ENCODE data around the gene PCK2.
"Not testable (repeated sequence)": the region's sequence is repeated elsewhere in the genome, so short reads cannot be mapped to it uniquely, and the experiment has no call there.

PCK2 gene

DNA sequence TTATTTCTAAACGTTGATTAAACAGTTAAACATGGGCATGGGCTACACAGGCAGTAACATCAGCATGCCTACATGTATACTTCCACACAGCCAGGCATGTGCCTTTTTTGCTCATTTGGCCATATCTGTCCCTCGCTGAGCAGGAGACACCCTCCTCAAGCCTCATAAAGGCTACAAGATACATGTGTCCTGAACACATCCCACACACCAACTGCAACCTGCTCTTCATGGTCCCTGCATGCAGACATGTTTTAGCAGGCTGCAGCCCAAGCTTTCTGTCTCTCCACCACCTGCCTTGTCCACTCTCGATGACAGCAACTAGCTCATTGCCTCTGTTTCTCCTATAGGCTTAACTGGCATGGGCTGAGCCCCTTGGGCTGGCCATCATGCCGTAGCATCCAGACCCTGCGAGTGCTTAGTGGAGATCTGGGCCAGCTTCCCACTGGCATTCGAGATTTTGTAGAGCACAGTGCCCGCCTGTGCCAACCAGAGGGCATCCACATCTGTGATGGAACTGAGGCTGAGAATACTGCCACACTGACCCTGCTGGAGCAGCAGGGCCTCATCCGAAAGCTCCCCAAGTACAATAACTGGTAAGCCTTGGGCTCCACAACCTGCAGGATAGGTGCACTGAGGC is 2.6 kb downstream of the PCK2 start:
- Histone ChIP-seq H3K9me3 (ENCODE audit: control insufficient read depth, low read length) (no peaks in the 10 kb centered on the region), H3K27ac (ENCODE audit: insufficient read depth, low read depth, low read length, poor library complexity, severe bottlenecking) (no peak overlapping the region), H3K36me3 (ENCODE audit: control insufficient read depth, insufficient read depth, low read length) (no peaks in the 10 kb centered on the region), H3K4me3 (ENCODE audit: insufficient read depth, low read depth, low read length) (no peak overlapping the region), H3K4me1 (ENCODE audit: control insufficient read depth, insufficient read depth, low read length) (peaks cover 8% of the 10 kb centered on the region), H3K27me3 (ENCODE audit: control insufficient read depth, insufficient read depth, low read length, poor library complexity, severe bottlenecking) (peaks cover 3% of the 10 kb centered on the region)
- WGBS, 2 experiments = 94 to 97% methylated on average over 8 of the region's 8 CpGs

DNA sequence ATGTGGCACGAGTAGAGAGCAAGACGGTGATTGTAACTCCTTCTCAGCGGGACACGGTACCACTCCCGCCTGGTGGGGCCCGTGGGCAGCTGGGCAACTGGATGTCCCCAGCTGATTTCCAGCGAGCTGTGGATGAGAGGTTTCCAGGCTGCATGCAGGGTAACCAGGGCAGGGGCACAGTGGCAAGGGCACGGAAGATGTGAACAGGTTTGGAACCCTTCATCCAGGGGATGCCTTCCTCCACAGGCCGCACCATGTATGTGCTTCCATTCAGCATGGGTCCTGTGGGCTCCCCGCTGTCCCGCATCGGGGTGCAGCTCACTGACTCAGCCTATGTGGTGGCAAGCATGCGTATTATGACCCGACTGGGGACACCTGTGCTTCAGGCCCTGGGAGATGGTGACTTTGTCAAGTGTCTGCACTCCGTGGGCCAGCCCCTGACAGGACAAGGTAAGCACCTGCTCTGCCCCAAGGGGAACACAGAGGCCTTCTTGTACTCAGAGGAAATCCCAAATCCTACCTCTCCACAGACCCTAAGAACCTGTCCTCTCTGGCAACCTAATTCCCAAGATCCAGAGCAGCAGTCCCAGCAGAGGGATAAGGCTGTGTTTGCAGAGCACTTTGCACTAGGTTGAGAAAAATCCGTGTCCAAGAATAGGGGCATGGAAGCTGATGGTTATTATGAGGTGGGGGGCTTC is 4.3 kb downstream of the PCK2 start:
- Histone ChIP-seq H3K4me1 (ENCODE audit: control insufficient read depth, insufficient read depth, low read length) (peaks cover 8% of the 10 kb centered on the region), H3K36me3 (ENCODE audit: control insufficient read depth, insufficient read depth, low read length) (no peaks in the 10 kb centered on the region), H3K27ac (ENCODE audit: insufficient read depth, low read depth, low read length, poor library complexity, severe bottlenecking) (no peak overlapping the region), H3K27me3 (ENCODE audit: control insufficient read depth, insufficient read depth, low read length, poor library complexity, severe bottlenecking) (peaks cover 3% of the 10 kb centered on the region), H3K4me3 (ENCODE audit: insufficient read depth, low read depth, low read length) (no peak overlapping the region), H3K9me3 (ENCODE audit: control insufficient read depth, low read length) (no peaks in the 10 kb centered on the region)
- WGBS, 2 experiments = 95% methylated on average over 16 of the region's 16 CpGs

- Histone ChIP-seq H3K9me3 (ENCODE audit: control insufficient read depth, low read length) (no peaks in the 10 kb centered on the region), H3K36me3 (ENCODE audit: control insufficient read depth, insufficient read depth, low read length) (no peaks in the 10 kb centered on the region), H3K27ac (ENCODE audit: insufficient read depth, low read depth, low read length, poor library complexity, severe bottlenecking) (no peak overlapping the region), H3K4me3 (ENCODE audit: insufficient read depth, low read depth, low read length) (no peak overlapping the region), H3K4me1 (ENCODE audit: control insufficient read depth, insufficient read depth, low read length) (peaks cover 8% of the 10 kb centered on the region), H3K27me3 (ENCODE audit: control insufficient read depth, insufficient read depth, low read length, poor library complexity, severe bottlenecking) (peaks cover 3% of the 10 kb centered on the region)
- 90 to 92% methylated on average over 17 of the region's 17 CpGs for WGBS, 2 experiments
Measured at GRCh38 chr14:24098927-24099813, 5.1 kb downstream of the PCK2 start.

DNA sequence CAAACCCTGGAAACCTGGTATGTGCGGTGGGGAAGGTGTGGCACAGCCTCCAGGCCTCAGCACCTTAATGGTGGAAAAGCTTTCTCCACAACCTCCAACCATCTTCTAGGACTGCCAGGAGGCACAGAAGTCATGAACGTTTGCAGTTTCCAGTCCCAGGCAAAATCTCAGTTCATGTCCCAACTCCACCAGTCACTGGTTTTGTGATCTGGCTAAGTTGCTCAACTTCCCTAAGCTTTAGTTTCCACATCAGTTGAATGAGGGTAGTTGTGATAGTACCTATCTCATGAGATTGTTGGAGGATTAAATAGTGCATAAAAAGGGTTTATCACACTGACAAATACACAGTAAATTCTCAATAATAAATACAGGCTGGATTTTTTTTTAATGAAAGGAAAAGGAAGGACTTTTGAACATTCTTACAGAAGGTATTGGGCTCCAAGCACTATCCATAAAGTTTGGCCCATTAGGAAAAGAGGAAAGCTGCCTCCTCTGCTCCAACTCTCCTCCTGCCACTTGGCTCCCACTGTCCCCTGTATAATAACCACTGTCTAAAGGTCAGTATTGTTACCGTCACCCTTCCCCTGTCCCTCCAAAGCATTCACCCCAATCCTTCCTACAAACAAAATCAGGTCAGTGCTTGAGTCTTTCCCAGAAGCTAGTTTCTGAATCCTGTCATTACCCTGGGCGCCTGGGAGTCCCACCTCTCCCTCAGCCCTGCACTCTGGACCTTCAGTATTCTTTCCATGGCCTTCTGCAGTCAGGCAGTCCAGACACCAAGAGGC is 6.3 kb downstream of the PCK2 start:
- Histone ChIP-seq H3K4me3 (ENCODE audit: insufficient read depth, low read depth, low read length) (no peak overlapping the region), H3K9me3 (ENCODE audit: control insufficient read depth, low read length) (no peaks in the 10 kb centered on the region), H3K4me1 (ENCODE audit: control insufficient read depth, insufficient read depth, low read length) (peaks cover 1% of the 10 kb centered on the region), H3K27me3 (ENCODE audit: control insufficient read depth, insufficient read depth, low read length, poor library complexity, severe bottlenecking) (no peaks in the 10 kb centered on the region), H3K36me3 (ENCODE audit: control insufficient read depth, insufficient read depth, low read length) (no peaks in the 10 kb centered on the region), H3K27ac (ENCODE audit: insufficient read depth, low read depth, low read length, poor library complexity, severe bottlenecking) (no peak overlapping the region)
- WGBS, 2 experiments = 87 to 94% methylated on average over 4 of the region's 4 CpGs

DNA sequence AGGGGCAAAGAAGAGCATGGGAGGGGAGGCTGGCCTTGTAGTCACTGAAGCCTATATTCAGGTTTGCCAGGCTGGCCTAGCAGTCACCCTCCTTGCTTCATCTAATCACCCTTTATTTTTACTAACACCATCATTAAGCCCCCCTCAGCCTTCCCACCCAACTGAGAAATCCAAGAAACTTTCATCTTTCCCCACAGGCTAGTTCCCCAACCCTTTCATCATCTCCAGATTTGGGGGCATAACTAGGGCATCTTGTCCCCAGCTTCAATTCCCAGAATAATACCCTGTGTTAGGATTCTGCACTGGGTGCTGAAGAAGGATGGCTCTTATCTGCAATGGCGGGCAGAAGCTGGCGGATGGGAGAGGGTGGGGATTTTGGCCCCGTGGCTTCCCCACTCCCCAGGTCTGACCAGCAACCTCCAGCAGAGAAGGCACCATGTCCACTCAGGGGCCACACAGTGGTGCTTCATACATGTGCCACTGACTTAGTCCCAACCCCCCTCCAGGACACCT is 6.9 kb downstream of the PCK2 start:
- Histone ChIP-seq H3K4me3 (ENCODE audit: insufficient read depth, low read depth, low read length) (no peak overlapping the region), H3K9me3 (ENCODE audit: control insufficient read depth, low read length) (no peaks in the 10 kb centered on the region), H3K27ac (ENCODE audit: insufficient read depth, low read depth, low read length, poor library complexity, severe bottlenecking) (no peak overlapping the region), H3K4me1 (ENCODE audit: control insufficient read depth, insufficient read depth, low read length) (no peaks in the 10 kb centered on the region), H3K27me3 (ENCODE audit: control insufficient read depth, insufficient read depth, low read length, poor library complexity, severe bottlenecking) (no peaks in the 10 kb centered on the region), H3K36me3 (ENCODE audit: control insufficient read depth, insufficient read depth, low read length) (no peaks in the 10 kb centered on the region)
- 87 to 96% methylated on average over 3 of the region's 3 CpGs for WGBS, 2 experiments

DNA sequence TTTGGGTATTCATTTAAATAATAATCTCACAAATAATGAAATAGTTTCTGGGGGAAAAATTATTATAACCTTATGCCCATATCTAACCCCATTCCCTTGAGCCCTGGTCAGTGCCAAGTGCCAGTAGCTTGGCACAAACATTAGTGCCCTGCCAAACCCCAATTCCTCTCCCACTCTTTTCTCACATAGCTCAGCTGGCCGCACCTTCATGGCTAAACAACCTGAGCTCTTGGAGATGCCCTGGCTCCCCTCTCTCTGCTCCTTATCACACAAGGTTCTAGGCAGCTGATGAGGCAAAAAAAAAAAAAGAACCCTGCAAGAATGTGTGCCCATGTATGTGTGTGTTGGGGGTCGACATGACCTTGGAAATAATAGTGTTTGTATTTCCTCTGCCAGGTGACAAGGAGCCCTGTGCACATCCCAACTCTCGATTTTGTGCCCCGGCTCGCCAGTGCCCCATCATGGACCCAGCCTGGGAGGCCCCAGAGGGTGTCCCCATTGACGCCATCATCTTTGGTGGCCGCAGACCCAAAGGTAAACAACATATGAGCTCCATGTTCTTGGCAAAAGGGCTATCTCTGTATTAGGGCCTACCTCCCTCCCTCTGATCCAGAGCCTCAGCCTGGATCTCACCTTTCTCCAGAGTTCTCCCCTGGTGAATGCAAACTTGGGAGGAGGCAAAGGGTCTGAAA is 8.4 kb downstream of the PCK2 start:
- Histone ChIP-seq H3K4me3 (ENCODE audit: insufficient read depth, low read depth, low read length) (no peak overlapping the region), H3K9me3 (ENCODE audit: control insufficient read depth, low read length) (no peaks in the 10 kb centered on the region), H3K36me3 (ENCODE audit: control insufficient read depth, insufficient read depth, low read length) (no peaks in the 10 kb centered on the region), H3K4me1 (ENCODE audit: control insufficient read depth, insufficient read depth, low read length) (no peaks in the 10 kb centered on the region), H3K27ac (ENCODE audit: insufficient read depth, low read depth, low read length, poor library complexity, severe bottlenecking) (no peak overlapping the region), H3K27me3 (ENCODE audit: control insufficient read depth, insufficient read depth, low read length, poor library complexity, severe bottlenecking) (no peaks in the 10 kb centered on the region)
- 94% methylated on average over 7 of the region's 7 CpGs for WGBS, 2 experiments

- H3K36me3 ChIP-seq (ENCODE audit: control insufficient read depth, insufficient read depth, low read length) = no peaks in the 10 kb centered on the region
- WGBS, 2 experiments = 95% methylated on average over 13 of the region's 13 CpGs
- H3K9me3 ChIP-seq (ENCODE audit: control insufficient read depth, low read length) = no peaks in the 10 kb centered on the region
- H3K4me1 ChIP-seq (ENCODE audit: control insufficient read depth, insufficient read depth, low read length) = no peaks in the 10 kb centered on the region
- H3K27me3 ChIP-seq (ENCODE audit: control insufficient read depth, insufficient read depth, low read length, poor library complexity, severe bottlenecking) = no peaks in the 10 kb centered on the region
- no peak overlapping the region for H3K4me3 ChIP-seq (ENCODE audit: insufficient read depth, low read depth, low read length)
- H3K27ac ChIP-seq (ENCODE audit: insufficient read depth, low read depth, low read length, poor library complexity, severe bottlenecking) = no peak overlapping the region
Measured at GRCh38 chr14:24103451-24103850, 9.3 kb downstream of the PCK2 start.

GRCh38 chr14:24105609-24106239 is 11.6 kb downstream of the PCK2 start:
- not testable (repeated sequence) for H3K9me3 ChIP-seq (ENCODE audit: control insufficient read depth, low read length); H3K4me1 ChIP-seq (ENCODE audit: control insufficient read depth, insufficient read depth, low read length); H3K4me3 ChIP-seq (ENCODE audit: insufficient read depth, low read depth, low read length); H3K27me3 ChIP-seq (ENCODE audit: control insufficient read depth, insufficient read depth, low read length, poor library complexity, severe bottlenecking); H3K36me3 ChIP-seq (ENCODE audit: control insufficient read depth, insufficient read depth, low read length); H3K27ac ChIP-seq (ENCODE audit: insufficient read depth, low read depth, low read length, poor library complexity, severe bottlenecking)
- 93% methylated on average over 8 of the region's 8 CpGs for WGBS, 2 experiments

DNA sequence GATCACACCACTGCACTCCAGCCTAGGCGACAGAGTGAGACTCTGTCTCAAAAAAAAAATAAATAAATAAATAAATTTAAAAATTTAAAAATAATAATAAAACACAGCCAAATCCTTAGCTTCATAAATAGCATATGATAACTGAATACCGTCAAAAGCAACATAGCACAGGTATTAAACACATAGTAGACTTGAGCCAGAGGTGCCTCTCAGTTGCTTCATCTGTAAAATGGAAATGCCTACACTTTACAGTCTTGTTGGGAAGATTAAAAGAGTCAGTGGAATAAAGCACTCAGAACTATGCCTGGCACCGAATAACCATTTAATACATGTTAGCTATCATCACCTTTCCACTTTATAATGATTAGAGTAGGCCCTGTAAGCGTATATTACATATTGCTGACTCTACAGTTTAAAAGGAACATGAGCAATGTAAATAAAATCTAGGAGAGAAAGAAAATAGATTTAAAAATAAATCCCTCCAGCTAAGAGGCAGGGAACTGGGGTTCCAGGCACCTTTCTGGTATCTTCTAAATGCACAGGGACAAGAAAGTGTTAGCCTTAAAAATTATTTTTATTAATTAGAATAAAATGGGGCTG is 12.7 kb downstream of the PCK2 start:
- H3K9me3 ChIP-seq (ENCODE audit: control insufficient read depth, low read length) = no peaks in the 10 kb centered on the region
- no peaks in the 10 kb centered on the region for H3K27me3 ChIP-seq (ENCODE audit: control insufficient read depth, insufficient read depth, low read length, poor library complexity, severe bottlenecking)
- H3K27ac ChIP-seq (ENCODE audit: insufficient read depth, low read depth, low read length, poor library complexity, severe bottlenecking) = no peak overlapping the region
- H3K36me3 ChIP-seq (ENCODE audit: control insufficient read depth, insufficient read depth, low read length) = no peaks in the 10 kb centered on the region
- WGBS, 2 experiments = 97 to 100% methylated on average over 1 to 3 of the region's 4 CpGs
- no peaks in the 10 kb centered on the region for H3K4me1 ChIP-seq (ENCODE audit: control insufficient read depth, insufficient read depth, low read length)
- no peak overlapping the region for H3K4me3 ChIP-seq (ENCODE audit: insufficient read depth, low read depth, low read length)
